Measurements from ENCODE around the gene SLC35D2.
"Not testable (repeated sequence)": the region's sequence is repeated elsewhere in the genome, so short reads cannot be mapped to it uniquely, and the experiment has no call there.

The SLC35D2 gene

GRCh38 chr9:96350866-96351265 lies 32.6 kb downstream of the SLC35D2 start:
- no peak for DNase-seq

DNA sequence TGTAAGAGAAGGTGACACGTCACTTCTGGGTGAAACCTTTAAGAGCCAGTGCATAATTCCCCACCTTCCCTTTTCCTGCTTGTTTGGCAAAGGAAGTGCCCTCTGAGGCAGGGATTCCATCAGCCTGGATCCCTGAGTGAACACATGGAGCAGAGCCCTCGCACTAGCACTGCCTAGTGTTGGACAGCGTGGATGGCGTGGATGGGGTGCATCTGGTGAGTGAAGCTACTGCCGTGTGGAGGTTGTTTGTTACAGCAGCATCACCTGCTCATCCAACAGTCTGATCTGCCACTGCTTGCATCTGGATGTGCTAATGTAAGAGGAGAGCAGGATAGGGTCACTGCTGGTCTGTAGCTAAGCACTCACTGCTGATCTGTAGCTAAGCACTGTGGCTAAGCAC lies 35.2 kb downstream of the SLC35D2 start:
- DNase-seq: no peak

DNA sequence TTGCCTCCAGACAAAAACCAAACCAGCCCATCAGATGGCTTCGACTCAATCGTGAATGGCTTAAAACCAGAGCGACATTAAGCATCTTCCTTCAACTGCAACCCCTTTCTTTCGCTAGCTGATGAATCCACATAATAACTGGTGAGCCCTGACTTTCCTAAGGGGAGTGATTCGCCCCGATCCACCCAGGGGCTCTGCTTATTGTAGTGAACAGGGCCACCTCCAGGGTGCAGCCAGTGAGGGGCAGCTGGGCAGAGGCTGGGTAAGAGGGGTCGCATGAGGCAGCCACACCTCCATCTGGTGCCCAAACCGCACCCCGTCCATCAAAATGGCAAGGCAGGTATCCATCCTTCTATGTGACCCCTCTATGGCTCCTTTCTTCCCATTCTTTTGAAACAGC lies 38.0 kb downstream of the SLC35D2 start:
- DNase-seq: no peak

DNA sequence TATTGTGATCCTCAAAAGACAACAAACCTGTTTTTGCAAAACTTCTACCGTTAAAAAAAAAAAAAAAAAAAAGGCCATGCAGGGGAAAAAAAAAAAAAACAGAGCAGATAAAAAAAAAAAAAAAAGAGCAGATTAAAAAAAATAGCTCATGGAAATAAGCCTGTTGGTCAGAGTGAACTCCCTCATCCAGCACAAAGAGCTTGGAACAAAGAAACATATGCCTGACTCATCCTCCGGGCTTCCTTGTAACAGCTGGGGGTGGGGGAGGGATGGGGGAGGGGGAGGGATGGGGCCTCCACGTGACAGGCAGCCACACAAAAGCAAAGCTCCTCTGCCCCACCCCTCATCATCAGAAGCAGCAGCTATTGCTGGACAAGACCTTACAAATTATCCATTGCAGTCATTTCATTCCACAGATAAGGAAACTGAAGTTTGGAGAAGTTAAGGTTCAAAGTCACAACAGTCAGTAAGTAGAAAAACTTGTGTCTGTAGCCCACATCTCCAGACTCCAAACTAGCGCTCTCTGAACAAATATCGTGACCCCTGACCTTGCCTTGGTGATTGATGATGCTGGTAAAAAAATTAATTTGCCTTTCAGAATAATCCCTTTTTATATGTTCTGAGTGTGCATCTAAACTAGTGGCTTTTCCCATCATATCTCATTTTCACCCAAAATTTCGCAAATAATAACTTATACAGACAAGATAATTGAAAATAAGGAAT lies 38.9 kb downstream of the SLC35D2 start:
- no peak for DNase-seq

DNA sequence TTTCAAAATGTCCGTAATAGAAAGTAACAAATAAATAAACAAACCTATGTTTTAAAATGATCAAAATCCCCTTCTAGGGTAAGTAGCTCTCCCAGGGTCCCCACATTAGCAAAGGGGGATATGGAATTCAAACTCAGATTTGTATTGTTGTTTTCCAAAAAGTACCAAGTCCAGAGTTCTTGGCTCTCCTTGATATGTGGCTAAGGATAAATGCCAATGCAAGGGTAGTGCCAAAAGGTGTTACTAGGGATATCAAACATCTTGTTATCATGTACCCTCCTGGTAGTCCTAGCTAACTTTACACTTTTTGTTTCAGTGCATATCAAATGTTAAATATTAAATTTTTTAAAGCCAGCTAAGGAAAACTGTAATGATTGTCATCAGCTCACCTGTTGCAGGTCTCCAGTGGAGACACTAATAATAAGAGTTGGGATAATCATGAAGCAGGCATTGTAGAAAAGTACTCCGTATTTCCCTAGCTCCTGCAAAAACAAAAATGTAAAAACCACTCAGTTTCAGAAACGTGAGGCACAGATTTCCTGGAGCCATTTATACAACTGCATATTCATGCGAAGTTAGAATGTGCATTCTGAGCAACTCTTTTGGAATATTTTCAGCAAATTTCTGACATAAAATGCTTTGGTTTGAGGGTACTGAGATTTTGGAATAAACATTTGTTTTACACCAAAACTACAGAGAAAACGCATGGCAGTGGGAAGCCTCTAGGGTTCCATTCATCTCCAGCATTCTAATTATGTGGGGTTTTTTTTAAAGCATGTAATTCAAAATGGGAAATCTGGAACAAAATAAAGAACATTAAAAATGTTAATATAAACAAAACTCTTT lies 39.8 kb downstream of the SLC35D2 start:
- no peak for DNase-seq

DNA sequence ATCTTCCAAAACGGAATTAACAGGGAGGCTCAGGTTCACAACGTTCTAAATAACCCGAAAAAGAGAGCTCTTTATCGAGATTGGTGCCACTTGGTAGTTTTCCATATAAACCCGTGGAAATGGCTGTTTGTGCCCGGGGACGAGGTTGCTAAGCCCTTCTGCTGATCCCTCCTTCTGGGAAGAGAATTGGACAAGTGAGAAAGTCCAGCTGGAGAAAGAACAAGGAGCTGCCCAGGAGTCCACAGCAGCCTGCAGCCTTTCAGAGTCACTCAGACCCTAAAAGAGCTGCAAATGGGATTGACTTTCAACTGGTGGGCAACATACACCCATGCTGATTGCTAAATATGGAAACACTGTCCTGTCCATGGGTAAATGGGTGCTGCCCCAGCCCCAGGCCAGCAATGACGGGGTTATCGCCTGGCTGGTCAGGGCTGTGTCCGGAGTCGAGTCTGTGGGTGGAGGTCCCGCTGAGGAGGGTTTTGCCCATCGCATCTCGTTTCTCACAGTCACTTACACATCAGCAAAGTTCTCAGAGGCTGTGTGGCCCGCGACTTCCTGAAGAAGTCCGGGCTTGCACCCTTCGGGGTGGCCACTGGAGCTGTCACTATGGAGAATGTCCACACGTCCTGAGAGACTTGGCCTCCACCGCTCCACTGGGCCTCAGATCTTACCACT lies 40.8 kb downstream of the SLC35D2 start:
- DNase-seq: no peak

DNA sequence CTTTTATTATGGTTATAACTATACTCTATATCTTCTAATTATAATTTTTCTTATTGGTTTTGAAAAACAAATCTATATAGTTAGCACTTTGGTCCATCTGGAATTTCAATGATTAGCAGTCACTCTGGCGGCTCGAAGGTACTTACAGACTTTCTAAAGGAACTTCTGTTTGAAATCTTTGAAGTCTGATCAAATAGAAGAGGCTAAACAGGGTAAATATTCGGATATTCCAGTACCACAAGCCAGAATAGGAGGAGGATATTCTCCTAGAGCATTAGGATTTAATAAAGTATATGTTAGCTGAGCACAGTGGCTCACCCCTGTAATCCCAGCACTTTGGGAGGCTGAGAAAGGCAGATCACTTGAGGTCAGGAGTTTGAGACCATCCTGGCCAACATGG lies 42.8 kb downstream of the SLC35D2 start:
- no peak for DNase-seq

DNA sequence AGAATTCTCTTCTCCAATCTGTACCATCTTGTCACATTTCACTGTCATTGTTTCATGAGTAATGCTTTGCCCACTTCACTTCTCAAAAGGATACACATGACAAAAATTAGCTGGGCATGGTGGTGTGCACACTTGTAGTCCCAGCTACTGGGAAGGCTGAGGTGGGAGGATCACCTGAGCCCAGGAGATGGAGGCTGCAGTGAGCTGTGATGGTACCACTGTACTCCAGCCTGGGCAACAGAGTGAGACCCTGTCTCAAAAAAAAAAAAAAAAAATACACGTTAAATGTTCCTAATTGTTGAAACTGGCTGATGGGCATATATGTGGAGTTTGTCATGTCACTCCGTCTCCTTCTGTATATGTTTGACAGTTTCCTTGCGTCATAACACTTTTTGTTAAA lies 45.2 kb downstream of the SLC35D2 start:
- no peak for DNase-seq

- no peak for DNase-seq
Observed at GRCh38 chr9:96333958-96334357, 49.6 kb downstream of the SLC35D2 start.

- DNase-seq: no peak
Observed at GRCh38 chr9:96331236-96331947, 52.1 kb downstream of the SLC35D2 start.

- peak; percentile 48 for DNase-seq
Observed at GRCh38 chr9:96327694-96328352, 55.7 kb downstream of the SLC35D2 start.

DNA sequence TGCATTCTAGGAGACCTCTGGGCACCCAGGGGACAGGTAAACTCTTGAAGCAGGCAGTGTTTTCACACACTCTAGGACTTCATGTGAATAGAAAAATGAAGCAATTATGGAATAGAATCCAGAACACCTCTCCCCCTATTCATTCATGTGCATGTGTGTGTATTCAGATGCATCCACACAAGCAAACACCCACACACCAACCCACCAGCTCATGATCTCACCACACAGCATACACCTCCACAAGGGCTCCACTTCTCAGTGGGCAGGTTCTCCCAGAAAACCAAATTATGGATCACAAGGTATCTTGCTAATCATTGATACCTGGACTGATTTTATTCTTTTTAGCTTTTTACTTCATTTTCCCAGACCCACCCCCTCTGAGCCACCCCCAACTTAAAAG lies 60.3 kb downstream of the SLC35D2 start:
- no peak for DNase-seq

DNA sequence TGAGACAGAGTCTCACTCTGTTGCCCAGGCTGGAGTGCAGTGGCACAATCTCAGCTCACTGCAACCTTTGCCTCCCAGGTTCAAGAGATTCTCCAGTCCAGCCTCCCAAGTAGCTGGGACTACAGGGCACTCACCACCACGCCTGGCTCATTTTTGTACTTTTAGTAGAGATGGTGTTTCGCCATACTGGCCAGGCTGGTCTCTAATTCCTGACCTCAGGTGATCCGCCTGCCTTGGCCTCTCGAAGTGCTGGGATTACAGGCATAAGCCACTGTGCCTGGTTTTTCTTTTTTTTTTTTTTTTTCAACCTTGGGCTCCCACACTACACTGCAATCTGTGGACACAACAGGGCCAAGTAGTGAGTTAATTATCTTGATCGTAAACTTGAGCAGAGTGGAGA lies 60.8 kb downstream of the SLC35D2 start:
- not testable (repeated sequence) for DNase-seq

- DNase-seq: not testable (repeated sequence)
Observed at GRCh38 chr9:96322210-96322609, 61.3 kb downstream of the SLC35D2 start.

GRCh38 chr9:96321515-96321914 lies 62.0 kb downstream of the SLC35D2 start:
- no peak for DNase-seq

GRCh38 chr9:96320749-96321280 lies 62.7 kb downstream of the SLC35D2 start:
- no peak for DNase-seq

GRCh38 chr9:96318921-96319565 lies 64.5 kb downstream of the SLC35D2 start:
- no peak for DNase-seq

DNA sequence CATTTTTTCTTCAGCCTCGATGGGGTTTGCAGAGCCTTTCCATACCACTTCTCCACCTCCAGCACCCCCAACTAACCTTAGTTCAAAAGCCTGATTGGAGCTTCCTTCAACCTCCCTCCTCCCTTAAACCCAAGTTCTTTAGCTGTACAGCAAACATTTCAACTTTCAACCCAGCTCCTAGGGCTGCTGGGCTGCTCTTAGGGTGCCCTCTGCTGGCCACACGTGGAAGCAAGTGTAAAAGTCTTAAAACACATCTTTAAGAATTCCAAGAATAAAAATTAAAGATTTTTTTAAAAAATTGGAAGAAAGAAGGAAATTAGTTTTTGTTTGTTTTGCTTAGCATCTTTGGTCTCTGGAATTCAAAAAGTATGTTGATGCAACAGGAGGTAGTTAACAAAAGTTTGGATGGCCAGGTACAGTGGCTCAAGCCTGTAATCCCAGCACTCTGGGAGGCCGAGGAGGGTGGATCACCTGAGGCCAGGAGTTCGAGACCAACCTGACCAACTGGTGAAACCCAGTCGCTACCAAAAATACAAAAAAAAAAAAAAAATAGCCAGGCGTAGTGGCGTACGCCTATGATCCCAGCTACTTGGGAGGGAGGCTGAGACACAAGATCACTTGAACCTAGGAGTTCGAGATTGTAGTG lies 66.1 kb downstream of the SLC35D2 start:
- peak; percentile 8 for DNase-seq

GRCh38 chr9:96309850-96310249 lies 73.7 kb downstream of the SLC35D2 start:
- DNase-seq: no peak

DNA sequence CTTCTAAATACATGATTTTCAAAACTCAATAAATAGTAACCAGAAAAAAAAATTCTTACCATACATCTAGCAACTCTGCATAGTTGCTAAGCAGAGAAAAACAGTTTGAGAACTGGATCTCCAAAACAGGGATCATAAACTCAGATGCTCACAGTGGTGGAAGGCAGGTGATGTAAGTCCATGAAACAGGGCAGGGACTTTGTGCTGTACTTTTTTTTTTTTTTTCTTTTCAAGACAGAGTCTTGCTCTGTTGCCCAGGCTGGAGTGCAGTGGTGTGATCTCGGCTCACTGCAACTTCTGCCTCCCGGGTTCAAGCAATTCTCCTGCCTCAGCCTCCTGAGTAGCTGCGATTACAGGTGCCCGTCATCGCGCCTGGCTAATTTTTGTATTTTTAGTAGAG lies 76.6 kb downstream of the SLC35D2 start:
- DNase-seq: not testable (repeated sequence)

DNA sequence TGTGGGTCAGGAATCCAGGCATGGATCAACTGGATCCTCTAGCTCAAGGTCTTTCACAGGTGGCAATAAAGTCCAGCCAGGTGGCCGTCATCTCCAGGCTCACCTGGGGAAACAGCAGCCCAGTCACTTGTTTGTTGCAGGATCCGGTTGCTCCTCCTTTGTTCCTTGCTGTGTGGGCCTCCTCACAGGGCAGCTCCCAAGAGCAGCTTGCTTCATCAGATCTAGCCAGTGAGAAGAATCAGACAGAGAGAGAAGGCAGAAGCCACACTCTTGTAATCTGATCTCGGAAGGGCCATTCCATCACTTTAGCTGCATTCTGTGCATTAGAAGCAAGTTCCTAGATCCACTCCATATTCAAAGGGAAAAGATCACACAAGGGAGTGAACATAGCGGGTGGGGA lies 78.3 kb downstream of the SLC35D2 start:
- DNase-seq: no peak

All from central memory CD4-positive, alpha-beta T cell (primary cell).